CD4-positive, alpha-beta T cell treated with Interleukin-15 for 1 hour (primary cell): ENCODE measurements around the gene EXOC8.
"Not testable (repeated sequence)": the region's sequence is repeated elsewhere in the genome, so short reads cannot be mapped to it uniquely, and the experiment has no call there.

Source experiments
- DNase-seq: peaks from one replicate; pipeline ENCODE4 v3.0.0-alpha.2; 2020

The EXOC8 gene

DNA sequence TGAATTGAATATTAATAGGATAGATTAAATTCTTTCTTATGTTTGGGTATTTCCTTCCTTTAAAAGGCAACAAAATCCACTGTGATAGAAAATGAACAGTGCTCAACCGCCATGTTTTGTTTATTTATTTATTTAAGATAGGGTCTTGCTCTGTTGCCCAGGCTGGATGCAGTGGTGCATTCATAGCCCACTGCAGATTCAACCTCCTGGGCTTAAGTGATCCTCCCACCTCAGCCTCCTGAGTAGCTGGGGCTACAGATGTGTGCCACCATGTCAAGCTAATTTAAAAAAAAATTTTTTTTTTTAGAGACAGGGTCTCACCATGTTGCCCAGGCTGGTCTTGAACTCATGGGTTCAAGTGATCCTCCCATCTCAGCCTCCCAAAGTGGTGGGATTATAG is 11.2 kb upstream of the EXOC8 start:
- DNase-seq, result not testable (repeated sequence)

DNA sequence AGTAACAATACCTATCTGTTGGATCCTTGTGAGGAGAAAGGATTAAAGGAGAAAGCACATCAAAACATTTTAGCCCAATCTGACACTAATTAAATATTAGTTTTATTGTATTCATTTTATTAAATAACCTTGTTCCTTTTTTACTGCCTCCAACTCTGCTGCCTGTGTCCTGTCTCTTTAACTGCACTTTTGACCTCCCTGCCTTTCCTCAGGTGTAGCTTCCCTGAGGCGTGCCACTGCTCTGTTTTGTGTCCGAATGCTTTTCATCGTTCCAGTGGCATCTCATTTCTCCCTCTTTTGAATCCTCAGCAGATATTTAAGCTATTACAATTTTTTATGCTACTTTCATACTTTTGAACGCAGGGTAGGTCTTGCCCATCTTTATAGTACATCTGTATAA is 10.8 kb upstream of the EXOC8 start:
- no peak for DNase-seq

GRCh38 chr1:231347961-231348360 is 10.3 kb upstream of the EXOC8 start:
- no peak for DNase-seq

DNA sequence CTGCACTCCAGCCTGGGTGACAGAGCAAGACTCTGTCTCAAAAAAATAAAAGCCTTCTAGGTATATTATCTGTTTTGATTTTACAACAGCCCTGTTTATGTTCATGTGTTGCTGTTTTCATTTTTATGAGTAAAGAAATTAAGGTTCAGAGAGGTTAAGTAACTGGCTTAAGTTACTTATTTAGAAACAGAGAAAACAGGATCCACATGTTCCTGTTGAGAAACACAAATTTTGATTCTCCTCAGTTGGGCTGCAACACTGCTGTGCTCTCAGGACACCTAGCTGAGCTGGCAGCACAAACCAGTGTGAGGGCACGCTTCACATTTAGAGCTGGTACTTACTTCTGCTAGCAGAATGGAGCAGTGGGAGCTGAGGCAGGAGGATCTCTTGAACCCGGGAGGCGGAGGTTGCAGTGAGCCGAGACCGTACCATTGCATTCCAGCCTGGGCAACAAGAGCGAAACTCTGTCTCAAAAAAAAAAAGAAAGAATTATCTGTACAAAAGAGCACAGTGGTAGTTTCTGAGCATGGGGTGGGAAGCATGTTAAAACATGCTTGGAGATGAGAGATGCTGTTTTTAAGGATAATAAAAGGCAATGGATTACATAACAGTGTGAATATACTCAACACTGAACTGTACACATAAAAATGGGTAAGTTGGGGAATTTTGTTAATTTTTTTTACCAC is 2.8 kb upstream of the EXOC8 start:
- DNase-seq, result no peak

- DNase-seq, result no peak
These were observed 847 bp upstream of the EXOC8 start, which contains the start of gene SPRTN for GRCh38 chr1:231338270-231339128. TSS of gene SPRTN (plus strand) at chr1:231338293. CDS start at chr1:231338384, 91 bp downstream.

DNA sequence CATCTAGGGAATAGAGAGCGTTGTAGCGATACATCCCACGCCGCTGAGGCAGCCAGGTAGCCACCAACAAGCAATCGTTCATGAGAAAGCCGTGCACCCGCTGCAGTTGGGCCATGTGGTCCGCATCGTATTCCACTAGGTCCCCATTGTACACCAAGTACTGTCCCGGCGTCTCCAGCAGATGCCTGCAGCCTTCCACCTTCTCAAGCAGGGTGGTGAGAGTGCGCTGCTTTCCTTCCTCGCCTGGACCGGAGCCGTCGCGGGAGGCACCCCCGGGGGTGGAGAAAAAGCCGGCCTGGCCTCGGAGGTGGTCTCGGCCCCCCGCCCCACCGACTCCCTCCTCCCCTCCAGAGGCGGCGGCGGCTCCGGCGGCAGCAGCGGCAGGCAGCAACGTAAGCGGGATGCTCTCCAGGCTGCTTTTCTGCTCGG is 595 bp downstream of the EXOC8 start:
- DNase-seq, result no peak

GRCh38 chr1:231335663-231336602 is 1.7 kb downstream of the EXOC8 start:
- no peak for DNase-seq

DNA sequence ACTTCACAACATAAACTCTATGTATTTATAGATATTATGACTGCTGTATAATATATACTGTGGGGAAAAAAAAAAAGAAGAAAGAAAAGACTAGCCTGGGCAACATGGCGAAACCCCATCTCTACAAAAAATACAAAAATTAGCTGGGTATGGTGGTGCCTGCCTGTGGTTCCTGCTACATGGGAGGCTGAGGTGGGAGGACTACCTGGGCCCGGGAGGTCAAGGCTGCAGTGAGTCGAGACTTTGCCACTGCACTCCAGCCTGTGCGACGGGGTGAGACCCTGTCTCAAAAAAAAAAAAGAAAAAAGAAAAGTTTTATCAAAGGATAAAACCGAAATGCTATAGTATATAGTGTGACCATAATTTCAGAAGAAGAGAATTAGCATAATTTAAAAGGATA is 2.7 kb downstream of the EXOC8 start:
- DNase-seq, result no peak

DNA sequence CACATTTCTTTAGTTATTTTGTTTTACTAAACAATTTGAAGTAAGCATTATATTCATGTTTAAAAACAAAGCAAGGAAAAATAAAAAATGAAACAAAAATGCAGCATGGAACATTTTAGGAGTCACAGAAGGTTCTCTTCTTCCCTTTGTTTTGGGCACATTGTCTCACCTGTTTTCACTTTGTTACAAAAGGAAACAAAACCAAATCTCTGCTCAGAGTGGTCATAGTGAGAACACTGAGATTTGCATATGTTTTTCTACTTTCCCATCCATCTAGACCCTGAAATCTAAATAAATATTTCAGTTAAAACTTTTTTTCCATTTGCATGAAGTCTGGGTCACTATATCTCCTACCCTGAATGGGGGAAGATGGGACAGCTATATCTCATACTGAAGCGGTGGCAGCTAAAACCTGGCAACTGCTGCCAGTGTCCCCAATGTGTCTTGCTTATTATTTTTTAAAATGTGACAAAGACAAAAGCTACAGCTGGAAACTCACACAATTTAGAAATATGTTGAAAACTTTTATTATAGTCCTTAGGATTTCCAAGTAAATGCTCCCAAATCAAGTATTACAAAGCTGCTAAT is 3.5 kb downstream of the EXOC8 start:
- no peak for DNase-seq

GRCh38 chr1:231332761-231333160 is 4.9 kb downstream of the EXOC8 start:
- no peak for DNase-seq

DNA sequence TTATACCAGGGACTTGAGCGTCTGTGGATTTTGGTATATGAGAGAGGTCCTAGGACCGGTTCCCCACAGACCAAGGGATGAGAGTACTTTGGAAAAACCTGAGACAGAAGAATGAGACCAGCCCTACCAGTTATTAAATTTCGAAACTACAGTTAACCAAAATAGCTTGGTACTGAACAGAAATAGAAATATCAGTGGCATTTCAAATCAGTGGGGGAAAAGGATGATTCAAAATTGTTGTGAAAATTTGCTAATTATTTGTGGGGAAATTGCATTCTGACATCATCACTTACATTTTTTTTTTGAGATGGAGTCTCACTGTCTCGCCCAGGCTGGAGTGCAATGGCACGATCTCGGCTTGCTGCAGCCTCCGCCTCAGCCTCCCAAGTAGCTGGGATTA is 8.2 kb downstream of the EXOC8 start:
- no peak for DNase-seq

GRCh38 chr1:231327617-231328016 is 10.0 kb downstream of the EXOC8 start:
- no peak for DNase-seq

GRCh38 chr1:231326248-231326647 is 11.4 kb downstream of the EXOC8 start:
- no peak for DNase-seq

DNA sequence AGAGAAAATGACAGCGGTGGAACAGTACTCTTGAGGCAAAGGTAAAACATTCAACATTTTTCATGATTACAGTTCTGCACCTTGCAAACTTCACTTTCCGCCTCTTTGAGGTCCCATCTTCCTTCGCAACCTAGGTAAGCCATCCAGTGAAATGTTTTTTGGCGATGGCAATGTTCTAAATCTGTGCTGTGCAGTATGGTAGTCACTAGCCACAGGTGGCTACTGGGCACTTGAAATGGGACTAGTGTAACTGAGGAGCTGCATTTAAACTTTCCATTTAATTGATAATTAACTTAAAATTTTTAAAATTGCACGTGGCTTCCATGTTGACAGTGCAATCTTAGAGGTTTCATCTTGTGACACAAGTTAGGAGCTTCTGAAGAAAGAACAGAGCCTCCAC is 13.0 kb downstream of the EXOC8 start:
- DNase-seq, result no peak

DNA sequence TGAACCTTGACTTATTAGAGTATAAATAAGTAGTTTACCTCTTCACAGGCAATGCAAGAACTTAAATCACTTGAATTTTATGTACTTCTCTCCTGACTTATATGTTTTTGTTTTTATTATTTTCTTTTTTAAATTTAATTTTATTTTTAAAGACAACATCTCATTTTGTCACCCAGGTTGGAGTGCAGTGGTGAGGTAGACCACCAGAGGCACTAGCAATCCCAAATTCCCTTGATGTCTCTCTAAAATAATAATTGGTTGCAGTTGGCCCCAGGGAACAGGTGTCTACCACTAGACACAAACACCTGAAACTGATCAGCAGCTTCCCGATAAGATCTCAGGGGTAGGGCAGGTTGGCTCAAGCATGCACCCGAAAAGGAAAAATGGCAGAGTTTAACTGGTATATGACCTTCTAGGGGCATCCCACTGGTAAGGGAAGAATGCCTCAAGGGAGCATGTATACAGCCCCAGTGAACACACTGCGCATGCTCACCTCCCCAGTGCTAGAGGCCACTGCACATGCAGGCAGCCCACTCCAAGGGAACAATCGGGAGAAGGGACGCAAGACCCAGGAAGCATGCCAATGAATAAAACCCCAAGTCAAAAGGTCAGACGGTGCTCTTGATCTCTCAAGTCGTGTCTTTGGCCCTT is 14.6 kb downstream of the EXOC8 start:
- DNase-seq, result no peak

- no peak for DNase-seq
These were observed 18.6 kb downstream of the EXOC8 start for GRCh38 chr1:231319080-231319479.

DNA sequence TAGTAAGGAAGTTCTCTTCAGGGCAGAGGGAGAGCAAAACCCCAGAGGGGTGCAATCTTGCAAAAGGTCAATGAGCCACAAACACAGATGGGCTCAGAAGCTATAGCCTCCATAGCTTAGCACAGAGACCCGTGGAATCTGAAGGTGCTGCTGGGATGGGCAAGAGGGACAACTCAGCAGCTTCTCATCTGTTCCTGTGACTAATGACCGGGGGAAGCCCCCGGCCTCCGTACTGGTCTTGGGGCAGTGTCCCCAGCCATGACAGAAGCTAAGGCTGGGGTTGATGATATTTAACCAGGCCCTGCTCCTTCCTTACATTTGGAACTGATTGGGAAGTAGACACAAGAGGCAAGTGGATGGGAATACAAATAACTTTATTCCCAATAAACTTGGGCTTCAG is 19.1 kb downstream of the EXOC8 start:
- DNase-seq, result no peak

GRCh38 chr1:231318015-231318355 is 19.7 kb downstream of the EXOC8 start:
- DNase-seq, result no peak

- DNase-seq, result no peak
These were observed 20.2 kb downstream of the EXOC8 start for GRCh38 chr1:231317306-231318014.

GRCh38 chr1:231315887-231316286 is 21.8 kb downstream of the EXOC8 start:
- DNase-seq, result peak; percentile 28

DNA sequence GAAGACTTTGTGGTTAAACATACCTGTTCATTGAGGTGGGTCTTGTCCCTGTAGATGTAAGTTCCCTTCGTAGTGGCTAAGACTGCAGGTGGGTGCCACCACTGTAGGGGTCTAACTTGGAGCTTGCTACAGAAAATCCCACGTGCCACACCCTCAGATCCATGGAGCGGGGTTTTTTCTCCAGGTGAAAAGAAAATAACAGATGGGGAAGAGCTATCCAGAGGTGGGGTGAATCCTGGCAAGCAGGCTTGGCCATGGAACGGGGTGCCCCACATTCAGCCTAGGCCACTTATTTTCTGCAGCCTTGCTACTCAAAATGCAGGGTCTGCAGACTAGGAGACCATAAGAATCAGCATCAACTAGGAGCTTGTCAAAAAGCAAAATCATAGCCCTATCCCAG is 24.0 kb downstream of the EXOC8 start:
- DNase-seq, result no peak

- no peak for DNase-seq
These were observed 25.2 kb downstream of the EXOC8 start for GRCh38 chr1:231312432-231312788.
